ENCODE results near the gene KCTD16.

The KCTD16 gene

DNA sequence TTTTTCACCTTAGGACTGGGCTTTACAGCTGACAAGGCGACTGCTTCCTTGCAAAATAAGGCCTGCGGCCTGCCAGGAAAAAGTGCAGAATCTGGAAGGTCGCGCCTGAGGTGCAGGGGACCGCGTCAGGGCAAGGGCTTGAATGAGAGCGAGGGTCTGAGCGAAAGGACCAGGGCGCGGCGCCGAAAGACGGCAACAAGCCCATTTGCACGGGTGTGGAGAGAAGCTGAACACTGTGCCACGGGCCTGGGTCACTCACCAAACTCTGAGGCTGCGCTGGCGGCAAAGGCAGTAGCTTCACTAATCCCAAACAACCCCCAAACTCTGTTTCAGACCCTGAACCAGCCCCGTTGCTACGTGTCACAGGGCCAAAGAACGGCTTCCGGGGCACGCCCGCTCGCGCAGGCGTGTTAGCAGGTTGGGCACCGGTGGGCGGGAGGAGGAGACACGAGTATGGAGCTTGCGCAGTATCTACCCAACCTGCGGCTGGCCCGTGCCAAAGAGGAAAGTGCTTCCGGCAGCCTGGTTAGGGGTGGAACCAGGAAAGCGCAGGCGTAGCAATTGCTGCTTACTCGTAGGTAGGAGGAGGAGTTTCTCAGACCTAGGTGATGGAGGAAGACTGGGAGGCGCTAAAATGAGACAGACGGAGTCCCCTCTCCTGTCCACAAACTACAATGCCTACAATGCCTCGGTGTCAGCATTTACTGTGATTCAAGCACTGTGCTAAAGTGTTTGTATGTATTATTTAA is at the start of gene KCTD16, which contains the start of gene YIPF5:
TSS of gene KCTD16 (plus strand) at position 598 of the 749 bp plus-strand sequence.
TSS of gene YIPF5 (minus strand) at position 384 of the 749 bp plus-strand sequence. CDS start 704 bp downstream, outside the sequence.
- no peak for TF ChIP-seq EZH2phosphoT487 (IDR thresholded peaks at IDR 0.05; ENCODE audit: borderline replicate concordance)
- TF ChIP-seq CTCF (conservative IDR thresholded peaks at IDR 0.05; ENCODE audit: low read length): no peak
- no peaks in the 10 kb centered on the region for H3K27me3 ChIP-seq (ENCODE audit: insufficient read depth, low read length, poor library complexity, severe bottlenecking)

GRCh38 chr5:144121577-144121976 is 49.1 kb upstream of the KCTD16 start:
- Histone ChIP-seq H3K4me2 (ENCODE audit: low read depth, low read length, poor library complexity, severe bottlenecking) (no peak overlapping the region), H3K79me2 (ENCODE audit: insufficient read depth, low read length) (no peaks in the 10 kb centered on the region), H3K9me3 (ENCODE audit: insufficient read depth, low read depth, low read length) (no peaks in the 10 kb centered on the region), H3F3A (ENCODE audit: low read depth) (no peaks in the 10 kb centered on the region), H3K9me2 (replicated peaks; ENCODE audit: low read depth, low read length) (no peaks in the 10 kb centered on the region), H2AFZ (ENCODE audit: low read length) (no peak overlapping the region), H3K4me3 (ENCODE audit: low read length, poor library complexity, severe bottlenecking) (no peak overlapping the region), H3K27me3 (ENCODE audit: insufficient read depth, low read length, poor library complexity, severe bottlenecking) (no peaks in the 10 kb centered on the region), H3K9ac (ENCODE audit: low read depth, low read length, poor library complexity, severe bottlenecking) (no peak overlapping the region), H4K20me1 (ENCODE audit: insufficient read depth, low read length, poor library complexity, severe bottlenecking) (no peaks in the 10 kb centered on the region), H3K4me1 (ENCODE audit: insufficient read depth, low read length, poor library complexity, severe bottlenecking) (no peaks in the 10 kb centered on the region), H3K36me3 (ENCODE audit: insufficient read depth, low read length) (no peaks in the 10 kb centered on the region)
- no peak for TF ChIP-seq EZH2phosphoT487 (IDR thresholded peaks at IDR 0.05; ENCODE audit: borderline replicate concordance)
- TF ChIP-seq CTCF (conservative IDR thresholded peaks at IDR 0.05; ENCODE audit: low read length): no peak

More for the DNA sequence above, at the start of gene KCTD16, which contains the start of gene YIPF5:
- Histone ChIP-seq H3K9me2 (replicated peaks; ENCODE audit: low read depth, low read length) (no peaks in the 10 kb centered on the region), H3K36me3 (ENCODE audit: insufficient read depth, low read length) (no peaks in the 10 kb centered on the region), H3K9ac (ENCODE audit: low read depth, low read length, poor library complexity, severe bottlenecking) (peak within 1 kb of the TSS; percentile 81), H3K4me3 (ENCODE audit: low read length, poor library complexity, severe bottlenecking) (peak within 1 kb of the TSS; percentile 87), H3K4me2 (ENCODE audit: low read depth, low read length, poor library complexity, severe bottlenecking) (peak within 1 kb of the TSS; percentile 95), H2AFZ (ENCODE audit: low read length) (peak within 1 kb of the TSS; percentile 90), H3K9me3 (ENCODE audit: insufficient read depth, low read depth, low read length) (no peaks in the 10 kb centered on the region), H4K20me1 (ENCODE audit: insufficient read depth, low read length, poor library complexity, severe bottlenecking) (peaks cover 26% of the 10 kb centered on the region), H3K79me2 (ENCODE audit: insufficient read depth, low read length) (peaks cover 38% of the 10 kb centered on the region), H3F3A (ENCODE audit: low read depth) (no peaks in the 10 kb centered on the region), H3K4me1 (ENCODE audit: insufficient read depth, low read length, poor library complexity, severe bottlenecking) (peaks cover 45% of the 10 kb centered on the region)

- no peaks in the 10 kb centered on the region for H3F3A ChIP-seq (ENCODE audit: low read depth)
- no peak overlapping the region for H3K9ac ChIP-seq (ENCODE audit: low read depth, low read length, poor library complexity, severe bottlenecking)
- H3K9me2 ChIP-seq (replicated peaks; ENCODE audit: low read depth, low read length): no peaks in the 10 kb centered on the region
- TF ChIP-seq CTCF (conservative IDR thresholded peaks at IDR 0.05; ENCODE audit: low read length) (no peak), EZH2phosphoT487 (IDR thresholded peaks at IDR 0.05; ENCODE audit: borderline replicate concordance) (no peak)
- H3K79me2 ChIP-seq (ENCODE audit: insufficient read depth, low read length): no peaks in the 10 kb centered on the region
- H3K36me3 ChIP-seq (ENCODE audit: insufficient read depth, low read length): no peaks in the 10 kb centered on the region
- H3K27me3 ChIP-seq (ENCODE audit: insufficient read depth, low read length, poor library complexity, severe bottlenecking): no peaks in the 10 kb centered on the region
- no peak overlapping the region for H2AFZ ChIP-seq (ENCODE audit: low read length)
- H3K4me3 ChIP-seq (ENCODE audit: low read length, poor library complexity, severe bottlenecking): no peak overlapping the region
- H4K20me1 ChIP-seq (ENCODE audit: insufficient read depth, low read length, poor library complexity, severe bottlenecking): no peaks in the 10 kb centered on the region
- no peaks in the 10 kb centered on the region for H3K9me3 ChIP-seq (ENCODE audit: insufficient read depth, low read depth, low read length)
- no peak overlapping the region for H3K4me2 ChIP-seq (ENCODE audit: low read depth, low read length, poor library complexity, severe bottlenecking)
- H3K4me1 ChIP-seq (ENCODE audit: insufficient read depth, low read length, poor library complexity, severe bottlenecking): no peaks in the 10 kb centered on the region
Observed at GRCh38 chr5:144122081-144122480, 48.6 kb upstream of the KCTD16 start.

All from Loucy (cell line).